Testis (tissue), 2 donors: Measurements from ENCODE around the gene TMEM121.

Source experiments
- CTCF ChIP-seq, 3 experiments: fragments of 450-650 bp in 2 of 3; fragments of 200-600 bp in 1 of 3; sonication (generic) in 1 of 3; IDR thresholded peaks; one replicate each; pipeline ENCODE4 v1.5.1; 2016 to 2019; ENCODE audit warnings: antibody characterized with exemption in 3 of 3, mild to moderate bottlenecking in 2 of 3, moderate library complexity in 1 of 3
- POLR2A ChIP-seq: fragments of 450-650 bp; IDR thresholded peaks from one replicate; pipeline ENCODE4 v1.6.1; 2017; ENCODE audit warnings: antibody characterized with exemption, mild to moderate bottlenecking, moderate library complexity

DNA sequence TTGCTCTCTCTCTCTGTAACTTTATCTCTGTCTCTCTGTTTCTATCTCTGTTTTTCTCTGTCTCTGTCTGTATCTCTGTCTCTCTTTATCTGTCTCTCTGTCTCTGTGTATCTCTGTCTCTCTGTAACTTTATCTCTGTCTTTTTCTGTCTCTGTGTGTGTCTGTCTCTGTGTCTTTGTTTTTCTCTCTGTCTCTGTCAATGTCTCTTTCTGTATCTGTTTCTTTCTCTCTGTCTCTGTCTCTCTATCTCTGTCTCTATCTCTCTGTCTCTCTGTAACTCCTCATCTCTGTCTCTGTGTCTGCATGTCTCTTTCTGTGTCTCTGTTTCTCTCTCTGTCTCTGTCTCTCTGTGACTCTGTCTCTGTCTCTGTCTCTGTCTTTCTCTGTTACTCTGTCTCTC, 51.7 kb downstream of the TMEM121 start:
- TF ChIP-seq CTCF (IDR thresholded peaks at IDR 0.05) (no peak), POLR2A (no peak)
